PC-3 (cell line): Measurements from ENCODE around the gene HMCN1.

Experiments used
- EZH2 ChIP-seq: fragments of 300-600 bp; sonication (generic); IDR thresholded peaks from one replicate; pipeline ENCODE4 v1.6.1; 2017; ENCODE audit warnings: antibody characterized with exemption, mild to moderate bottlenecking, low read length; ENCODE audit not compliant: unreplicated experiment
- EZH2phosphoT487 ChIP-seq: fragments of 300-600 bp; sonication (generic); IDR thresholded peaks from 2 replicates; pipeline ENCODE4 v1.6.1; 2018; ENCODE audit warnings: mild to moderate bottlenecking, antibody characterized with exemption, low read length, borderline replicate concordance
- TF ChIP-seq, protein P1 (sequence below): fragments of 300-600 bp; sonication (generic); conservative IDR thresholded peaks from 2 replicates; pipeline ENCODE4 v1.5.1; 2017; ENCODE audit warnings: antibody characterized with exemption, low read depth, mild to moderate bottlenecking, low read length

DNA sequence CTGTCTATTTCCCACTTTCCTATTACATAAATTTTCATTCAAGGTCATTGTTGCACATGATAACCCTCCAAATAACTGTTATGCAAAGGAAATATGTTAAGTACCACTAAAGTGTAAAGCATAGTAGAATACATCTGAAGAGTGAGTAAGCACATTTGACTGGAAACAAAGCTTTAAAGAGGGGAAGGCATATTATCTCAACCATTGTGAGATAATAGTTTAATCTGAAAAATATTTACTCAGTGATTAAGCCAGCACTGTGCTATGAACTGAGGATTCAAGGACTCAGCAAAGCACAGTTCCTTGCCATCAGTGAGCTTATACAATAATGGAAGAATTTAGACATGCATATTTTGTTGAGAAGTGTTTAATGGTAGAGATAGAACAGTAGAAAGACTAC lies 127.4 kb downstream of the HMCN1 start:
- TF ChIP-seq, protein P1, sequence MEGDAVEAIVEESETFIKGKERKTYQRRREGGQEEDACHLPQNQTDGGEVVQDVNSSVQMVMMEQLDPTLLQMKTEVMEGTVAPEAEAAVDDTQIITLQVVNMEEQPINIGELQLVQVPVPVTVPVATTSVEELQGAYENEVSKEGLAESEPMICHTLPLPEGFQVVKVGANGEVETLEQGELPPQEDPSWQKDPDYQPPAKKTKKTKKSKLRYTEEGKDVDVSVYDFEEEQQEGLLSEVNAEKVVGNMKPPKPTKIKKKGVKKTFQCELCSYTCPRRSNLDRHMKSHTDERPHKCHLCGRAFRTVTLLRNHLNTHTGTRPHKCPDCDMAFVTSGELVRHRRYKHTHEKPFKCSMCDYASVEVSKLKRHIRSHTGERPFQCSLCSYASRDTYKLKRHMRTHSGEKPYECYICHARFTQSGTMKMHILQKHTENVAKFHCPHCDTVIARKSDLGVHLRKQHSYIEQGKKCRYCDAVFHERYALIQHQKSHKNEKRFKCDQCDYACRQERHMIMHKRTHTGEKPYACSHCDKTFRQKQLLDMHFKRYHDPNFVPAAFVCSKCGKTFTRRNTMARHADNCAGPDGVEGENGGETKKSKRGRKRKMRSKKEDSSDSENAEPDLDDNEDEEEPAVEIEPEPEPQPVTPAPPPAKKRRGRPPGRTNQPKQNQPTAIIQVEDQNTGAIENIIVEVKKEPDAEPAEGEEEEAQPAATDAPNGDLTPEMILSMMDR, result no peak
- TF ChIP-seq EZH2 (no peak), EZH2phosphoT487 (no peak)
